Urothelium cell line (cell line): ENCODE data around the gene C16orf86.

Experiments used
- DNase-seq: peaks from one replicate; pipeline ENCODE4 v3.0.0; 2011; ENCODE audit warnings: low spot score, mixed read lengths
- FAIRE-seq: peaks from 2 replicates; lab custom pipeline; 2011; peaks lifted over from hg19 to GRCh38; lab: Jason Lieb, UNC

C16orf86 gene

GRCh38 chr16:67653789-67654402 lies 12.7 kb upstream of the C16orf86 start:
- FAIRE-seq: no peak
- peak; percentile 23 for DNase-seq

DNA sequence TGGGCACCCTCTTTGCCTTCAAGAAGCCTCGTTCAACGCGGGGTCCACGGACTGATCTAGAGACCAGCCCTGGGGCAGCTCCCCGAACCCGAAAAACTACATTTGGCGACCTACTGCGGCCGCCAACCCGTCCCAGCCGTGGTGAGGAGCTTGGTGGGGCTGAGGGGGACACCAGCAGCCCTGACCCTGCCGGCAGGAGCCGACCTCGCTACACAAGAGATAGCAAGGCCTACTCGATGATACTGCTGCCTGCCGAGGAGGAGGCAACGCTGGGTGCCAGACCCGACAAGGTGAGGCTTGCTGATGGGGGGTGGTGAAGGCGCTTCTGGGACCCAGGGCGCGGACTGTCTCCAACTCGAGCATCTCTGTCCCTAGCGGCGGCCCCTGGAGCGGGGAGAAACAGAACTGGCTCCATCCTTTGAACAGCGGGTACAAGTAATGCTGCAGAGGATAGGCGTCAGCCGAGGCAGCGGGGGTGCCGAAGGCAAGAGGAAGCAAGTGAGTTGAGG lies 12.2 kb upstream of the C16orf86 start:
- FAIRE-seq (no peak), DNase-seq (no peak)

GRCh38 chr16:67655363-67655762 lies 11.3 kb upstream of the C16orf86 start:
- DNase-seq (no peak), FAIRE-seq (no peak)

DNA sequence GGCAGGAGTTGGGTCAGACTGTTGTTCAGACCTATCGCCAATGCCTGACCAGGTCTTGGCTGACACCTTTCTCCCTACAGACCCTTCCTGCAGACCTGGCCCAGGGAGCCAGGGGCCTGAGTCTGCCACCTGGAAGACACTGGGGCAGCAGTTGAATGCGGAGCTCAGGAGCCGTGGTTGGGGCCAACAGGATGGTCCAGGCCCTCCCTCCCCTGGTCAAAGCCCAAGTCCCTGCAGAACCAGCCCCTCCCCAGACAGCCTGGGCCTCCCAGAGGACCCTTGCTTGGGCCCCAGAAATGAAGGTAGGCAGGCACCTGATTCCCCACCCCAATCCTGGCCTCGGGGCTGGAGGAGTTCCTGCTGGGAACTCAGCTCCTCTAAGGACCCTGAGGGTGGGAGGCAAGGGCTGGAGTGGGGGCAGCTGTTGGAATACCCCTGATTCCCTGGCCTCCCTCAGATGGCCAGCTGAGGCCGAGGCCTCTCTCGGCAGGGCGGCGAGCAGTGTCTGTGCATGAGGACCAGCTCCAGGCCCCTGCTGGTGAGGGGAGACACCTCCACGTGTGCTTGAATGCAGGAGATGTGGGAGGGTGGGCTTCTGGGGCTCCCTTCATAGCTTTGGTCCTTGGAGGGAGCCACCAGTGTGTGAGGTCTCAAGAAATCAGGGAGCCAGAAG lies 10.1 kb upstream of the C16orf86 start:
- DNase-seq (no peak), FAIRE-seq (no peak)

DNA sequence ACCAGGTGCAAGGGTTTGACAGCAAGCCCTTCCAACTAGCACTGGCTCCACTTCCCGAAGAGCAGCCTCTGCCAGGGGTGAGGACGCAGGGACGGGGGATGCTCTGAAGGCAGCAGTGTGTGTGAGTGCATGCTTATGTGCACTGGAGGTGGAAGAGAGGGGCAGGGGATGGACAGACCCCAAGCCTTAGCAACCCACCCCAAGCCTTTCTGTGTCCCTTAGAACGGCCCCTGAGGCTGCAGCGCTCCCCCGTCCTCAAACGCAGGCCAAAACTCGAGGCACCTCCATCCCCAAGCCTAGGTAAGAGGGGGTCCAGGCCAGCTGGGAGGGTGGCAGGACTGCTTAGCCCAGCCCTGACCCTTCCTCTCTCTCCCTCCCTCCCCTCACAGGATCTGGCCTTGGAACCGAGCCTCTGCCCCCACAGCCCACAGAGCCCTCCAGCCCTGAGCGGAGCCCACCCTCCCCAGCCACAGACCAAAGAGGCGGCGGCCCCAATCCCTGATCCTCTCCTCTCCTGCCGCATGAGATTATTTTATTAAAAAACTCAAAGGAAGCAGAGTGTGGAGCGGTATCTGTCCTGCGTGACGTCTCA lies 9.5 kb upstream of the C16orf86 start:
- FAIRE-seq (no peak), DNase-seq (no peak)

GRCh38 chr16:67657751-67658518 lies 8.7 kb upstream of the C16orf86 start:
- DNase-seq: no peak
- FAIRE-seq: no peak

- DNase-seq: no peak
- FAIRE-seq: no peak
These were observed 7.6 kb upstream of the C16orf86 start for GRCh38 chr16:67658849-67659674.

DNA sequence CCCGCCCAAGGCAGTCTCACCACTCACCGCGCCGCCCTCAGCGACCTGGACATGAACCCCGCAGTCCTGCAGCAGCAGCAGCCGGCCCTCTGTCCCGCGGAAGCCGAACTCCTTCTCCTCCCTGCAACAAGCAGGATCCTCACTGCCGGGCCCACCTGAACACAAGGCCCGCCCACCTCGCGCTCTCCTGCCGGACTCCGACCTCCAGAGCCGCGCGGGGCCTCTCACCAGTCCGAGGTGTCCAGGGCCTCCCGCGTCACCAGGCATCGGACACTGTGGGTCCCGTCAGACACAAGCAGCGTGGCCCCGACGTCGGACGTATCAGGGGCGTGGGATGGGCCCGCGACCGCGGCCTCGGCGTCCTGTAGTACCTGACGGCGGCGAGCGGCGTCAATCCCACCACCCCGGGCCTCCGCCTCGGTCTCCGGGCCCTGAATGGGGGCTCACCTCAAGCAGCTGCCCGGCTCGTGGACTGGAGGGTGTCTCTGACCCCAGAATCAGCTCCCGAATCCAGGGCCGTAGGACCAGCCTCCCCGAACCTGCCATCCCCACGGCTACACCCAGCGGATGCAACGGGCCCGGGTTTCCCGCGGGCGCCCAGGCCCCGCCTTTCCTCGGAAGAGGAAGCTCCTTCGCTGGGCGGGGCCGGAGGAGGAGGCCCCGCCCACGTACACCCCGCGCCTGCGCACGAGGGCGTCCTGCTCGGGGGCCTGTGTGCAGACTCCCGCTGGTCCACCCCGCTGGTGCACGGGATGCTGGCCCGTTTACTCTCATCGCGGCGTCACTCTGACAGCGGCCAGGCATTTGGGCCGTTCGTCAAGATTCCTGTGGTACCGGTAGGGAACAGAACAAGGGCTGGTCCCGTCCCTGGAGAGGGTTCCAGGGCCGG lies 6.7 kb upstream of the C16orf86 start, which contains the start of gene ACD:
Gene ACD (minus strand): TSS at position 586 of the 889 bp plus-strand sequence. CDS start 40 bp downstream, at position 546.
- DNase-seq (peak; percentile 98), FAIRE-seq (peak; percentile 77)

DNA sequence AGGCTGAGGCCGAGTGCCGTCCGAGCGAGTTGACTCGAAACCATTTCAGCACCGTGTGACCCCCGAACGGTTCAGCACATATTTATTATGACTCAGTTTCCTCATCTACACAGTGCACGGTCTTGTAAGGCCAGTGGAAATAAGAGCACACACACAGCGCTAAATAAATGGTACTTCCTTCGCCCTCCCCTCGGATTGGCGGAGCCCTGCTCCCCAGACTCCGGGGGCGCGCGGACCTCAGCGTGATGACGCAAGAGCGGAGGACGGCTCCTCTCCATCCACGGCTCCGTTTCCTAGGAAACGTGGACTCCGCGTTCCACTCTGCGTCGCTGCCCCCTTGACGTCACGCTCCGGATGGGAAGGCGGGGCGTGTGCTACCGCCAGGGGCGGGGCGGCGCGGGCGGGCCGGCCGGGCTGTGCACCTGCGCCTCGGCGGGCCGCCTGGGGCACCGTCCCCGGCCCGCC lies 6.0 kb upstream of the C16orf86 start, which contains the start of gene PARD6A:
Gene PARD6A (plus strand): TSS at position 397 of the 465 bp plus-strand sequence. CDS start 79 bp downstream, outside the sequence.
- FAIRE-seq (peak; percentile 95), DNase-seq (peak; percentile 99)

GRCh38 chr16:67661101-67661761 lies 5.4 kb upstream of the C16orf86 start:
- FAIRE-seq (no peak), DNase-seq (peak; percentile 30)

- no peak for DNase-seq
- no peak for FAIRE-seq
These were observed 4.5 kb upstream of the C16orf86 start for GRCh38 chr16:67661886-67662652.

DNA sequence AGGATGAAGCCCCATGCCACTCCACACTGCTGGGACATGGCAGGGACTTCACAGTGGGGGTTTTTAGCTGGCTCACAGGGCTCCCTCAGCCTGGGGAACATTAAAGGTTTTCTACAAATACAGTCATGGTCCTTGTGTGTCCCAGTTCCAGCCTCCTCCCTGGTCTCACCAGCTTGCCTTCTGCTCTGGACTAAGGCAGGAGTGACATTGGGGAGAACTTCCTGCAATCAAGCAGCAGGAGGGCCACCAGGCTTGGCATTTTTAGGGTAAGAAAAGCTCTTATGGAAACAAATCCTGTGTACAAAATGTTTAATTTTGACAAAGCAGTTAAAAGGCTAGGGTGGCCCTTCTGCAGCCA lies 4.0 kb upstream of the C16orf86 start:
- no peak for DNase-seq
- FAIRE-seq: no peak

DNA sequence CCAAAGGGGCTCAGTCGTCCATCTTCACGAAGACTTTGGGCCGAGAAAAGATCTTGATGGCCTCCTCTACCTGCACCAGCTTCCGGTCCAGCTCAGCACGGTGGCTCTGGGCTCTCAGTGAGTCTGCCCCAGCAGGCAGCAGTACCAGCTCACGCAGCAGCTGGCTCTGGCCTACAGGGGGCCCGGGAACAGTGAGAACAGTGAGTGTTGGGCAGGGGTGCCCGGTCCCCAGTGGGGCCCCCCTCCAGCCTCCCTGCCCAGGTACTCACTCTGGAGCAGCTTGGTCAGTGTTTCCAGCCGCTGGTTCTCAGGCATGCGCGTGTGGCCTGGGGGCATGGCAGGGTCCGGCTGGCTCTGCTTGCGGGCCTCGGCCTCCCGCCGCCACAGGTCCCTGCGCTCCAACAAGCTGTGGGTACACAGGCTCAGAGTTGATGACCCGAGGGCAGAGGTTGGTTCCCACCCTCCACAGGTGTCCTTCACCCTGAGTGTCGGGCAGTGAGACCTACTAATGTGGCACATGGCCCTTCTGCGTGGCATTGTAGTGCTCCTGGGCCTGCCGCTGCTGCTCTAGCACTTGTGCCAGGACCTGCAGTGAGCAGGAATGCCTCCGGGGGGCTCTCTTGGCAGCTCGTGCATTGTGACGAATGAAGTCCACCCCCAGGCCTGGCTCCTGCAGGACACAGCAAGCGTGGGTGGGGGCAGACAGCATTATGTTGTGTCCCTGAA lies 3.3 kb upstream of the C16orf86 start:
- FAIRE-seq (no peak), DNase-seq (no peak)

GRCh38 chr16:67663877-67664222 lies 2.8 kb upstream of the C16orf86 start:
- no peak for FAIRE-seq
- no peak for DNase-seq

GRCh38 chr16:67664258-67664657 lies 2.4 kb upstream of the C16orf86 start:
- no peak for FAIRE-seq
- no peak for DNase-seq

DNA sequence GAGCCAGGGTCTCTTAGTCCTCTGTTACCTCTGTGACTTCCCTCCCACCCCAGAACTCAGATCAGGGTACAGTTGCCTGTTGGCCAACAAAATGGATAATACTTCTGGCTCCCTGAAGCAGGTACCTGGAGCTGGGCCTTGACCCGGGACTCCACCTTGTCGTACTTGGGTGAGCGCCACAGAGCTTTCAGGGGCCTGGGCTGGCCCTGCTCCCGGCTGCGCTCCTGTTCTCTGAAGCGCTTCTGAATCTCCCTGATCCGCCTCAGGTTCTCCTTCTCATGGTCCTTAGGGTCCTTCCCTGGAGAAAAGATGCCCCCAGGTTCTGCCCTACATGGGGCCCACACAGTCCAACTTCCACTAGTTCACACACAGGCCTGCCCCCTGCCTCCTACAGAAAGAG lies 1.7 kb upstream of the C16orf86 start:
- DNase-seq: no peak
- FAIRE-seq: no peak

DNA sequence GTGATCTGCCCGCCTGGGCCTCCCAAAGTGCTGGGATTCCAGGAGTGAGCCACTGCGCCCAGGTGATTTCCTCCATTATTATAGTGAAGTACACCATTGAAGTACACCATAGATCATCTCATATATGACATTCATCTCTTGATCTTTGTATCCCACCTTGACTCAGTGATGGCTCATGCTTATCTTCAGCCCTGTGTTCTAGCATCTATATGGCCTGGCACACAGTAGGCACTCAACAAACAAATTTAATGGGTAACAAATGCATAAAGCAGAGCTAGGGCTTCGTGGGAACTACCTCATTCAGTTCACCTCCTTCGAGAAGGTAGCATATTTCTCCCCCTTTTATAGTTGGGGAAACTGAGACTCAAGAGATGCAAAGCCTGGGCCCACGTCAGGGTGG lies 1.0 kb upstream of the C16orf86 start:
- FAIRE-seq (no peak), DNase-seq (no peak)
